Endodermal cell (in vitro differentiated cells): ENCODE results near the gene SERPINA7. TPM values are rescaled to one million over a fixed set of nuclear protein-coding genes. Genes with fewer than 3 reads are reported as not detected.
A peak's percentile ranks its signal among the peaks of the same experiment; 100 is the strongest.

ENCODE experiments used
- DNase-seq: peaks from one replicate; pipeline ENCODE4 v3.0.0-alpha.2; 2017
- H3K27ac ChIP-seq: 2 replicates; pipeline ENCODE4 v1.5.1; 2013; ENCODE audit warnings: mild to moderate bottlenecking, low read depth, low read length, moderate library complexity
- H3K27me3 ChIP-seq: 2 replicates; pipeline ENCODE4 v1.6.1; 2013; ENCODE audit warnings: mild to moderate bottlenecking, low read length, moderate library complexity; ENCODE audit not compliant: insufficient read depth, control insufficient read depth, poor library complexity, severe bottlenecking
- H3K36me3 ChIP-seq: 2 replicates; pipeline ENCODE4 v1.7.0; 2013; ENCODE audit warnings: mild to moderate bottlenecking, low read length, moderate library complexity; ENCODE audit not compliant: control insufficient read depth, insufficient read depth
- H3K4me1 ChIP-seq: one replicate; pipeline ENCODE4 v1.7.0; 2013; ENCODE audit warnings: low read length; ENCODE audit not compliant: control insufficient read depth, insufficient read depth
- H3K4me3 ChIP-seq: 2 replicates; pipeline ENCODE4 v1.5.1; 2013; ENCODE audit warnings: mild to moderate bottlenecking, low read length, moderate library complexity
- H3K9ac ChIP-seq: 2 replicates; pipeline ENCODE4 v1.6.1; 2013; ENCODE audit warnings: mild to moderate bottlenecking, low read length, moderate library complexity; ENCODE audit not compliant: poor library complexity, severe bottlenecking; ENCODE audit errors: extremely low read depth
- H3K9me3 ChIP-seq: 2 replicates; pipeline ENCODE4 v1.6.1; 2013; ENCODE audit warnings: mild to moderate bottlenecking, low read length, moderate library complexity; ENCODE audit not compliant: control insufficient read depth
- H3K27ac Mint-ChIP-seq: 2 replicates; pipeline ENCODE4 v1.8.0; 2020; ENCODE audit warnings: mixed read lengths
- H3K27me3 Mint-ChIP-seq: 2 replicates; pipeline ENCODE4 v1.8.0; 2021; ENCODE audit warnings: mild to moderate bottlenecking, mixed read lengths; ENCODE audit not compliant: insufficient read depth
- H3K36me3 Mint-ChIP-seq: 2 replicates; pipeline ENCODE4 v1.8.0; 2020; ENCODE audit warnings: low read depth, mixed read lengths
- H3K4me1 Mint-ChIP-seq: 2 replicates; pipeline ENCODE4 v1.8.0; 2020; ENCODE audit warnings: mixed read lengths
- H3K4me3 Mint-ChIP-seq: 2 replicates; pipeline ENCODE4 v1.8.0; 2020; ENCODE audit warnings: mild to moderate bottlenecking, moderate library complexity, mixed read lengths
- H3K9me3 Mint-ChIP-seq: 2 replicates; pipeline ENCODE4 v1.8.0; 2020; ENCODE audit warnings: mild to moderate bottlenecking, mixed read lengths
- WGBS, 2 experiments: methylation state at CpG; one replicate each; pipeline versions ENCODE4 v1.1.5 to v1.1.7; 2013; ENCODE audit warnings: missing lambda C conversion rate in 2 of 2, mixed read lengths in 1 of 2; ENCODE audit not compliant: insufficient coverage in 1 of 2, insufficient read length in 1 of 2; 5-methylcytosine and 5-hydroxymethylcytosine counted together
- total RNA-seq, 2 donors: library from RNA; stranded (reverse); fragmentation: NEBNext Ultra II Directional in 1 of 2; extraction: Animal tissue kit (Norgen Biotek cat#: 25700) in 1 of 2; gene quantifications; 2 replicates in 1 of 2; 3 replicates in 1 of 2; pipeline ENCODE4 v1.2.1, GENCODE V29; 2021
- TF ChIP-seq, protein P1 (sequence below): fragments of 200-600 bp; sonication (generic); conservative IDR thresholded peaks from 2 replicates; pipeline ENCODE4 v1.5.0; 2021; ENCODE audit warnings: antibody characterized with exemption, mild to moderate bottlenecking

The SERPINA7 gene
- total RNA-seq, 2 donors from 2014 or later, result not detected

DNA sequence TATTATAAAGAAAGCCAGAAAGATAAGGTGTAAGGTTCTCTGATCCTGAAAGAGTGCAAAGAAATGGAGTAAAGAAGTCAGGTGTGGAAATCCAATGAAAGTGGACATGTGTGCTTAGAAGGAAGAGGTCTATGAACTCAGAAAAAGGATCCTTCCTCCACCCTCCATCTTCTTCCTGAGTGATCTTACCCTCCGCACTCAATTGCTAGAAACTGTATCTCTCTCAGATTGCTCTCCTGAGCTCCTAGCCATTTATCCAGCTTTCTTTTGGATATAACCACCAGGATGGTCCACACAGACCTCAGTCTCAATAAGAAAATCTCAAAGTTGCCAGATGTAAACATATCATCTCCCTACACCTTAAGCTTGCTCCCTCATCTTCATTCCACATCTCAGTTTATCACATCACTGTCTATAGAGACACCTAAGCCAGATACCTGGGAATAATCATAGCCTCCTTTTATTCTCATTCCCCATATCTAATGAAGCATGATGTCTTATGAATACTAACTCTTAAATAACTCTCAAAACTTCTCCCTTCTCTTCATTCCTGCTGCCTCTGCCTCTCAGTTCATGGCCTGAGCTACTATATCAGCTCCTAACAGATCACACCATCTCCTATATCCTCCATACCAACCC lies 573 bp downstream of the SERPINA7 start:
- no peak for DNase-seq
- H3K27ac ChIP-seq, result no peak overlapping the region
- H3K36me3 Mint-ChIP-seq, result no peaks in the 10 kb centered on the region
- TF ChIP-seq, protein P1, sequence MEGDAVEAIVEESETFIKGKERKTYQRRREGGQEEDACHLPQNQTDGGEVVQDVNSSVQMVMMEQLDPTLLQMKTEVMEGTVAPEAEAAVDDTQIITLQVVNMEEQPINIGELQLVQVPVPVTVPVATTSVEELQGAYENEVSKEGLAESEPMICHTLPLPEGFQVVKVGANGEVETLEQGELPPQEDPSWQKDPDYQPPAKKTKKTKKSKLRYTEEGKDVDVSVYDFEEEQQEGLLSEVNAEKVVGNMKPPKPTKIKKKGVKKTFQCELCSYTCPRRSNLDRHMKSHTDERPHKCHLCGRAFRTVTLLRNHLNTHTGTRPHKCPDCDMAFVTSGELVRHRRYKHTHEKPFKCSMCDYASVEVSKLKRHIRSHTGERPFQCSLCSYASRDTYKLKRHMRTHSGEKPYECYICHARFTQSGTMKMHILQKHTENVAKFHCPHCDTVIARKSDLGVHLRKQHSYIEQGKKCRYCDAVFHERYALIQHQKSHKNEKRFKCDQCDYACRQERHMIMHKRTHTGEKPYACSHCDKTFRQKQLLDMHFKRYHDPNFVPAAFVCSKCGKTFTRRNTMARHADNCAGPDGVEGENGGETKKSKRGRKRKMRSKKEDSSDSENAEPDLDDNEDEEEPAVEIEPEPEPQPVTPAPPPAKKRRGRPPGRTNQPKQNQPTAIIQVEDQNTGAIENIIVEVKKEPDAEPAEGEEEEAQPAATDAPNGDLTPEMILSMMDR, result no peak
- no peak overlapping the region for H3K9ac ChIP-seq
- H3K9me3 Mint-ChIP-seq, result peaks cover 84% of the 10 kb centered on the region
- no peaks in the 10 kb centered on the region for H3K4me1 Mint-ChIP-seq
- no peaks in the 10 kb centered on the region for H3K27me3 Mint-ChIP-seq
- no peaks in the 10 kb centered on the region for H3K27me3 ChIP-seq
- no peaks in the 10 kb centered on the region for H3K36me3 ChIP-seq
- H3K4me3 ChIP-seq, result no peak overlapping the region
- H3K4me1 ChIP-seq, result no peaks in the 10 kb centered on the region
- 80 to 88% methylated on average over 1 of the region's 1 CpG for WGBS, 2 experiments
- no peak overlapping the region for H3K27ac Mint-ChIP-seq
- no peaks in the 10 kb centered on the region for H3K9me3 ChIP-seq
- no peak overlapping the region for H3K4me3 Mint-ChIP-seq

DNA sequence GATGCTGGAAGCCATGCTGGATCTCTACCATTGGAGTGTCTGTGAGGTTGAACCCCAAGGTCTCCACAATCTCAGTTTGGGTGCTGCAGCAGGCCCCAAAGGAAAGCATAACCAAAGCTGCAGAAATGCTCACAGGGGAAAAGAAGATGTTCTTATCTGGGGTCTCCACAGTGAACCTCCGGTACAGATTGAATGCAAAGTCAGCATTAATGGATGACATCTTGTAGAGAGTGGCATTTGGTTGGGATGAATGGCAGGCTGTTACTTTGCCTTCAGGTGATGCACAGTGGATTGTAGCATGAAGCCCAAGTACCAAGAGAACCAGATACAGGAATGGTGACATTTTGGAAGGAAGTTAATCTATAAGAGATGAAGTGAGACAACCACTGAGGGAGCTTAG lies 1.8 kb downstream of the SERPINA7 start:
- no peaks in the 10 kb centered on the region for H3K4me1 Mint-ChIP-seq
- peaks cover 81% of the 10 kb centered on the region for H3K9me3 Mint-ChIP-seq
- no peaks in the 10 kb centered on the region for H3K36me3 Mint-ChIP-seq
- no peaks in the 10 kb centered on the region for H3K27me3 Mint-ChIP-seq
- Histone ChIP-seq H3K9ac (no peak overlapping the region), H3K4me3 (no peak overlapping the region), H3K9me3 (no peaks in the 10 kb centered on the region), H3K4me1 (no peaks in the 10 kb centered on the region), H3K27me3 (no peaks in the 10 kb centered on the region), H3K36me3 (no peaks in the 10 kb centered on the region), H3K27ac (no peak overlapping the region)
- DNase-seq, result no peak
- 91 to 100% methylated on average over 1 of the region's 1 CpG for WGBS, 2 experiments
- no peak overlapping the region for H3K27ac Mint-ChIP-seq
- no peak overlapping the region for H3K4me3 Mint-ChIP-seq
- TF ChIP-seq, protein P1, result no peak

DNA sequence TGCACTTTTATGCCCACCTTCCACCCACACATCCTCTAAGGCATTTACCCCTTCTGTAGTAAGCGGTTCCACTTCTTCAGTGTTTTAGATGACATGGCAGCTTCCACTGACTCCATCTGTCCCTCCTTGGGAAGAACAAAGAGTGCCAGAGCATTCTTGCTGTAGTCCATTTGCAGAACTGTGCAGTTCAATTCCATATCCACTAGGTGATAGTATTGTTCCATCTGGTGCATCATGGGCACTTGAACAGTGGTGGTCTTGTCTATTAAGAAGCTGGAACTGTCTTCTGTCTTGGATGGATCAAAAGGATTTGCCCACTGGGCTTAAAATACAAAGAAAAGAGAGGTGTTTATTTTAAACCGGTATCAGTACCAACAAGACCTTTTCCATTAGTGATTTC lies 3.5 kb downstream of the SERPINA7 start:
- Histone ChIP-seq H3K4me1 (no peaks in the 10 kb centered on the region), H3K27ac (no peak overlapping the region), H3K27me3 (no peaks in the 10 kb centered on the region), H3K36me3 (no peaks in the 10 kb centered on the region), H3K9me3 (no peaks in the 10 kb centered on the region), H3K4me3 (no peak overlapping the region), H3K9ac (no peak overlapping the region)
- Mint-ChIP-seq H3K4me3 (no peak overlapping the region), H3K27me3 (no peaks in the 10 kb centered on the region), H3K27ac (no peak overlapping the region), H3K4me1 (no peaks in the 10 kb centered on the region), H3K36me3 (no peaks in the 10 kb centered on the region), H3K9me3 (peaks cover 74% of the 10 kb centered on the region)
- DNase-seq, result no peak
- 74% methylated on average over 2 of the region's 2 CpGs; no CpG with 5 or more reads in 1 of the 2 experiments for WGBS, 2 experiments
- TF ChIP-seq, protein P1, result peak; percentile 57
